Neutrophil (primary cell): ENCODE measurements around the gene HOXB2.

ENCODE experiments used
- H3K27ac ChIP-seq: fragments of 200-600 bp; sonication (generic); 2 replicates; pipeline ENCODE4 v1.5.1; 2016; ENCODE audit warnings: mild to moderate bottlenecking, moderate library complexity
- H3K27me3 ChIP-seq: fragments of 200-600 bp; sonication (generic); 2 replicates; pipeline ENCODE4 v1.6.0; 2016; ENCODE audit warnings: mild to moderate bottlenecking
- H3K36me3 ChIP-seq: fragments of 200-600 bp; sonication (generic); 2 replicates; pipeline ENCODE4 v1.5.1; 2017
- H3K4me1 ChIP-seq, 2 experiments: fragments of 200-600 bp in 1 of 2; sonication (generic) in 1 of 2; 1 replicate in 1 of 2; 2 replicates in 1 of 2; pipeline versions ENCODE4 v1.5.1 to v1.6.1; 2013 to 2016; ENCODE audit warnings: low read depth in 1 of 2, low read length in 1 of 2, mild to moderate bottlenecking in 1 of 2, moderate library complexity in 1 of 2; ENCODE audit not compliant: control insufficient read depth in 1 of 2, insufficient read depth in 1 of 2
- H3K4me3 ChIP-seq, 2 experiments: fragments of 200-600 bp in 1 of 2; sonication (generic) in 1 of 2; 1 replicate in 1 of 2; 2 replicates in 1 of 2; pipeline ENCODE4 v1.5.1; 2013 to 2016; ENCODE audit warnings: low read depth in 1 of 2, low read length in 1 of 2, mild to moderate bottlenecking in 1 of 2, moderate library complexity in 1 of 2
- H3K9me3 ChIP-seq: fragments of 200-600 bp; sonication (generic); 2 replicates; pipeline ENCODE4 v1.5.1; 2016
- TF ChIP-seq, protein P1 (sequence below): fragments of 200-600 bp; sonication (generic); IDR thresholded peaks from 2 replicates; pipeline ENCODE4 v1.5.1; 2016; ENCODE audit warnings: antibody characterized with exemption

Gene HOXB2

DNA sequence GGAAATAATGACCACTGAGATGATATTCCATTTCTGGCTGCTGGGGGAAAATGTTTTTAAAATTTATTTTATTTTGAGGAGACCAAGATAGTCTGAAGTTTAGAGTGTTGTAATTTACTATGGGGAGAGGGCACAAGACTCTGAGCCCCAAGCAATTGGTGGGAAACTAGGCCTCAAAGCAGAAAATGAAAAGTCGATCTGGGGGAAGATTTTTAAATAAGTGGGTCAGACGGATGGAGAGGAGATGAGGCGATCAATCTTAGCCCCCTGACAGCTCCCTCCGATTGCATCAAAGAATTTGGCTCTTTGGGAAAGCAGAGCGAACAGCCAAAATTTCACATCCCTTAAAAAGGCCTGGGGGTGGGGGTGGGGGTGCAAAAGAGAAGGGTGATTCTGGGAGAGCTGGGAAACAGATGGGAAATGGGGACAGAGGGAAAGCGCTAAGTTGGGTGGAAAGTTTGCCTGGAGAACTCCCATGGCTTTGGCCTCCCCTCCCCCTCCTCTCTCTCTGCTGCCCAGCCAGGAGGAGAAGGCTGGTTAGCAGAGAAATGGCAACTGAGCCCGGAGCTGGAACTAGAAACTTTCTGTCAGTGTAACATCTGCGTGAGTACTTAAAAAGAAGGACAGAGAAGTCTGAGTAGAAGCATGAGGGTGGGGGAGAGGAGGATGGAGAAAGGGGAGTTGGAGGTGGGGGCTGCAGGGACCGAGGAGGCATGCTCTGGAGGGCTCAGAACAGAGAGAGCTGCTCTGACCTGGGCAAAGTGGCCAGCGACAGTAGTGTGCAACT lies 1.4 kb upstream of the HOXB2 start:
- peaks cover 92% of the 10 kb centered on the region for H3K27me3 ChIP-seq
- H3K4me1 ChIP-seq = peaks cover 0 to 13% of the 10 kb centered on the region in 2 experiments
- H3K27ac ChIP-seq = no peak overlapping the region
- TF ChIP-seq, protein P1, sequence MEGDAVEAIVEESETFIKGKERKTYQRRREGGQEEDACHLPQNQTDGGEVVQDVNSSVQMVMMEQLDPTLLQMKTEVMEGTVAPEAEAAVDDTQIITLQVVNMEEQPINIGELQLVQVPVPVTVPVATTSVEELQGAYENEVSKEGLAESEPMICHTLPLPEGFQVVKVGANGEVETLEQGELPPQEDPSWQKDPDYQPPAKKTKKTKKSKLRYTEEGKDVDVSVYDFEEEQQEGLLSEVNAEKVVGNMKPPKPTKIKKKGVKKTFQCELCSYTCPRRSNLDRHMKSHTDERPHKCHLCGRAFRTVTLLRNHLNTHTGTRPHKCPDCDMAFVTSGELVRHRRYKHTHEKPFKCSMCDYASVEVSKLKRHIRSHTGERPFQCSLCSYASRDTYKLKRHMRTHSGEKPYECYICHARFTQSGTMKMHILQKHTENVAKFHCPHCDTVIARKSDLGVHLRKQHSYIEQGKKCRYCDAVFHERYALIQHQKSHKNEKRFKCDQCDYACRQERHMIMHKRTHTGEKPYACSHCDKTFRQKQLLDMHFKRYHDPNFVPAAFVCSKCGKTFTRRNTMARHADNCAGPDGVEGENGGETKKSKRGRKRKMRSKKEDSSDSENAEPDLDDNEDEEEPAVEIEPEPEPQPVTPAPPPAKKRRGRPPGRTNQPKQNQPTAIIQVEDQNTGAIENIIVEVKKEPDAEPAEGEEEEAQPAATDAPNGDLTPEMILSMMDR = no peak
- H3K9me3 ChIP-seq = no peaks in the 10 kb centered on the region
- no peaks in the 10 kb centered on the region for H3K36me3 ChIP-seq
- no peak overlapping the region for H3K4me3 ChIP-seq

DNA sequence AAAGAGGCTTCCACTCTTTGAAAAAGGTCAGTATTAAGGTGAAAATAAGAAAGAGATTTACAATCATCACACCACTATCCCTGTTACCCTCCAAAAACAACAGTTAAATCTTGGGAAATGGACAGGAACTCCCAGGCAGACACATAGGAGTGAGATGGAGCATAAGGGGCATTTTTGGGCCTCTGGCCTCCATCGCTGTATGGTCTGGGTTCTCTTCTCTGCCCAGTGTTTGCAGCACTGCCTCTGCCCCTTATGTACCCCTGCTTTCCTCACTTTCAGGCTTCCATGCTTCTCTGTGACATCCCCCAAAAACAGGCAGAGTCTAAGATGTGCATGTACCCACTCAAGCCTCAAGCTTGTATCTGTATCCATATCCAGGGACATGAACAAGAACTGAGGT lies 630 bp upstream of the HOXB2 start:
- H3K27ac ChIP-seq = no peak overlapping the region
- peaks cover 100% of the 10 kb centered on the region for H3K27me3 ChIP-seq
- H3K36me3 ChIP-seq = no peaks in the 10 kb centered on the region
- H3K4me1 ChIP-seq = peaks cover 0 to 15% of the 10 kb centered on the region in 2 experiments
- TF ChIP-seq, protein P1 = no peak
- no peak overlapping the region for H3K4me3 ChIP-seq
- H3K9me3 ChIP-seq = no peaks in the 10 kb centered on the region

DNA sequence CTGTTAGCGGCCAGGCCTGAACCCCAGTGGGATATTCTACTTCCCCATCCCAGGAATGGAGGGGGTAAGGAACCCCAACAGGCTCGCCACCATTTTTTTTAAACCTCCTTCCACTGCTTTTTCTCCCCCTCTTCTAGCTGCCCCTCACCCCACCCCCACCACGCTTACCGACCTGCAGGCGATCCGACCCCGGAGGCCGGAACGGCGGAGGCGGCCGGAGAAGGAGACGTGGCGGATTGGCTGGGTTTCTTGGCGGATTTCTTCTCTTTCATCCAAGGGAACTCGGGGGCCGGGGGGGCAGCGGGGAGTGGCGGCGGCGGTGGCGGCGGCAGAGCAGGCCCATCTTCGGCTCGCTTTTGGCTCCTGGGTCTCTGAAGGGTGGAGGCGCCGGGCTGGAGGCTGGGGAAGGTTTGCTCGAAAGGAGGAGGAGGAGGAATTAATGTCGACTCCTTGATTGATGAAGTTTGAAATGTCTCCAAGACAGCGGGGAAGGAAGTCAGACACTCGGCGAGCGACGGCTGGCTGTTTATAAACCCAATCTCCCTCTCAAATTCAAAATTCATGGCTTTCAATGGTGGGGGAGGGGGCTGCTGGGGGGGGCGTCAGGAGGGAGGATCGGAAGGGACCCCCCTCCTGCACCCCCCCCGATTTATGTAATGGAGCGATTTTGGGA lies 424 bp downstream of the HOXB2 start:
- peaks cover 0 to 15% of the 10 kb centered on the region in 2 experiments for H3K4me1 ChIP-seq
- H3K36me3 ChIP-seq = no peaks in the 10 kb centered on the region
- TF ChIP-seq, protein P1 = no peak
- peaks cover 100% of the 10 kb centered on the region for H3K27me3 ChIP-seq
- H3K9me3 ChIP-seq = no peaks in the 10 kb centered on the region
- no peak overlapping the region for H3K4me3 ChIP-seq
- H3K27ac ChIP-seq = no peak overlapping the region

DNA sequence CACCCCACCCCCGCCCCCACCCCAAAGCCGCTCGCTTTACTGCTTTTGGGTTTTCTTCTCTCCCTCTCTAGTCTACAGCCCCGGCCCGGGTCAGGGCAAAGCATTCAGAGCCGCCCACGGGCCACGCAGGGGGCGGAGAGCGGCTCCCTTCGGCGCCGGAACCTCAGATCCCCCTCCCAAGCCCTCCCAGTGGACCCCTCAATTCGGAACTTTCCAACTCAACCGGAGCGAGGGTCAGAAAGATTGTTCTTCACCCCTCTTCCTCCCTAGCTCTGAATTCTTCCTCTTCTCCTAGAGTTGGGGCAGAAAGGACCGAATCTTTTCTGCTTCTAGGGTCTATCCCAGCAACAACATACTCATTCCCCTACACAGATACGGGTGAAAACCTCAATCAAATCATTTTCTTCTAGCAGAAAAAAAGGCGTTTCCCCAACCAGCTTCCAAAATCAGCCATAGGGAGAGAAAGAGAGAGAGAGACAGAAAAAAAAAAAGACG lies 1.0 kb downstream of the HOXB2 start:
- peaks cover 100% of the 10 kb centered on the region for H3K27me3 ChIP-seq
- no peaks in the 10 kb centered on the region for H3K36me3 ChIP-seq
- peaks cover 0 to 15% of the 10 kb centered on the region in 2 experiments for H3K4me1 ChIP-seq
- H3K27ac ChIP-seq = no peak overlapping the region
- TF ChIP-seq, protein P1 = no peak
- no peaks in the 10 kb centered on the region for H3K9me3 ChIP-seq
- H3K4me3 ChIP-seq = no peak overlapping the region

DNA sequence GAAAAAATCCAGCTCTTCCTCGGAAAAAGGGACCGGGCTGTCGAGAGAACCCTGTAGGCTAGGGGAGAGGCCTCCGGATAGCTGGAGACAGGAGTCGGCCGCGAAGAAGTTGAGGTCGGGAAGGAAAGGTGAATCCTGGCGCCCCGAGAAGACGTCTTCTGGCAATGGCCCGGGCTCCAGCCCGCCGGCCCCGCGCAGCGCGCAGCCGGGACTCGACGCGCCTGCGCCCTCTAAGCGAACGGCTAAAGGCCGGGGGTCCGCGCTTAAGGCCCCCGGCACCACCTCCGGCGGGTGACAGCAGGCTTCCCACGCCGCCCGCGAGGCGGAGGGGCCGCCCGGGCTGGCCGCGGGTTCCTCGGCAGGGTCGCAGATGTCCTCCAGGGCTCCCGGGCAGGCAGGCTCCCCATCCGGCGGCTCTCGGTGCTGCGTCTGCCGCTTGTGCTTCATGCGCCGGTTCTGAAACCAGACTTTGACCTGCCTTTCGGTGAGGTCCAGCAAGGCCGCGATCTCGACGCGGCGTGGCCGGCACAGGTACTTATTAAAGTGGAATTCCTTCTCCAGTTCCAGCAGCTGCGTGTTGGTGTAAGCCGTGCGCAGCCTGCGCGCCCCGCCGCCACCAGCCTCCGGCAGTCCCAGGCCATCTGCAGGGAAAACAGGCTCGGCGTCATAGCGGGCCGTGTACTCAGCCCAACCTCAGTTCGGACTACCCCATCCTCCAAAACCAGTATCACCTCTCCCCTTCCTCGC lies 1.6 kb downstream of the HOXB2 start:
- no peaks in the 10 kb centered on the region for H3K36me3 ChIP-seq
- TF ChIP-seq, protein P1 = no peak
- no peak overlapping the region for H3K27ac ChIP-seq
- H3K9me3 ChIP-seq = no peaks in the 10 kb centered on the region
- H3K4me1 ChIP-seq = peaks cover 0 to 15% of the 10 kb centered on the region in 2 experiments
- H3K4me3 ChIP-seq = no peak overlapping the region
- peaks cover 100% of the 10 kb centered on the region for H3K27me3 ChIP-seq
